RWPE1 (cell line): ENCODE results near the gene ACOT6.

Experiments
- CTCF ChIA-PET: fragments of 350-600 bp; sonication (Branson Sonifier 250); formaldehyde crosslinking; extraction: SDS; loops from one replicate; lab custom pipeline; 2021; lab: Yijun Ruan, JAX
- POLR2A ChIA-PET: fragments of 400-600 bp; formaldehyde crosslinking; extraction: SDS; loops from one replicate; lab custom pipeline; 2020; ENCODE audit warnings: antibody characterized with exemption; ENCODE audit not compliant: low non-redundant PET; lab: Yijun Ruan, JAX
- DNase-seq: peaks from one replicate; pipeline ENCODE4 v3.0.0; 2012; ENCODE audit warnings: low spot score
- H3K27ac ChIP-seq: fragments of 450-650 bp; 2 replicates; pipeline ENCODE4 v1.5.1; 2017
- TF ChIP-seq, protein P1 (sequence below): fragments of 450-650 bp; conservative IDR thresholded peaks from 2 replicates; pipeline ENCODE4 v1.5.1; 2017; ENCODE audit warnings: low read depth, mild to moderate bottlenecking

ACOT6 gene

DNA sequence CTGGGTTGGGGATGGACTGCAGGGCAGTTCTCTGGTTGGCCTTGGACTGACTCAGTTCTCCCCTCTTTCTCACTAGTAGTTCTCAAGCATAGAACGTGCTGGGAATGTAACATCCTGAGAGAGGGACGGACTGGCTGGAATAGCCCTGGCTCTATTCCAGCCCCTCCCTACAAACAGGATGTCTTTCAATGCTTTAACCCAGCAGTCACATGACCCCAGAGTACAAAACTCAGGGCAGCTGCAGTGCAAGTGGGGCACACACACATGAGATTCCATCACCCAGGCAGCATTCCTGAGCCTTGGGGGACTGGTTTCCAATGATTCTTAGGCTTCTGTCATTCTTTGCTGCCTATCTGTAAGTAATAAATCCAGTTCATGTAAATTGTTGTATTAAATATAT is 1.6 kb upstream of the ACOT6 start:
- no peak overlapping the region for H3K27ac ChIP-seq
- ChIA-PET CTCF (no interaction called here), POLR2A (no interaction called here)
- TF ChIP-seq, protein P1, sequence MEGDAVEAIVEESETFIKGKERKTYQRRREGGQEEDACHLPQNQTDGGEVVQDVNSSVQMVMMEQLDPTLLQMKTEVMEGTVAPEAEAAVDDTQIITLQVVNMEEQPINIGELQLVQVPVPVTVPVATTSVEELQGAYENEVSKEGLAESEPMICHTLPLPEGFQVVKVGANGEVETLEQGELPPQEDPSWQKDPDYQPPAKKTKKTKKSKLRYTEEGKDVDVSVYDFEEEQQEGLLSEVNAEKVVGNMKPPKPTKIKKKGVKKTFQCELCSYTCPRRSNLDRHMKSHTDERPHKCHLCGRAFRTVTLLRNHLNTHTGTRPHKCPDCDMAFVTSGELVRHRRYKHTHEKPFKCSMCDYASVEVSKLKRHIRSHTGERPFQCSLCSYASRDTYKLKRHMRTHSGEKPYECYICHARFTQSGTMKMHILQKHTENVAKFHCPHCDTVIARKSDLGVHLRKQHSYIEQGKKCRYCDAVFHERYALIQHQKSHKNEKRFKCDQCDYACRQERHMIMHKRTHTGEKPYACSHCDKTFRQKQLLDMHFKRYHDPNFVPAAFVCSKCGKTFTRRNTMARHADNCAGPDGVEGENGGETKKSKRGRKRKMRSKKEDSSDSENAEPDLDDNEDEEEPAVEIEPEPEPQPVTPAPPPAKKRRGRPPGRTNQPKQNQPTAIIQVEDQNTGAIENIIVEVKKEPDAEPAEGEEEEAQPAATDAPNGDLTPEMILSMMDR, result no peak
- DNase-seq, result no peak

DNA sequence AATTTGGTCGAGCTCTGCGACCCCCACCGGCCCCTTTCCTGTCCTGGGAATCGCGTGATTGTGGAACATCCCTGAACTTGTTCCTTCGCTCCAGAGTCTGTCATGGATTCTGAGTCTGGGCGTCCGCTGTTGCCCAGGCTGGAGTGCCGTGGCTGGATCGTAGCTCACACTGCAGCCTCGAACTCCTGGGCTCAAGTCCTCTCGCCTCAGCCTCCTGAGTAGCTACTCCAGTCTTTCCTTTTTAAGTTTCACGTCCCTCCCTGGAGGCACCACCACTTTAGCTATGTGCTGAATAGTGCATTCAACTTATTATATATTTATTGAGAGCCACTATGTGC is 698 bp downstream of the ACOT6 start:
- ChIA-PET POLR2A (interaction anchor here (1.1 kb wide), 1 partner anchor 44 kb away, joined by 3 read pairs; the partner anchor contains the start of gene ACOT2), CTCF (no interaction called here)
- TF ChIP-seq, protein P1, result no peak
- no peak for DNase-seq
- peak overlapping the region; percentile 78 for H3K27ac ChIP-seq

DNA sequence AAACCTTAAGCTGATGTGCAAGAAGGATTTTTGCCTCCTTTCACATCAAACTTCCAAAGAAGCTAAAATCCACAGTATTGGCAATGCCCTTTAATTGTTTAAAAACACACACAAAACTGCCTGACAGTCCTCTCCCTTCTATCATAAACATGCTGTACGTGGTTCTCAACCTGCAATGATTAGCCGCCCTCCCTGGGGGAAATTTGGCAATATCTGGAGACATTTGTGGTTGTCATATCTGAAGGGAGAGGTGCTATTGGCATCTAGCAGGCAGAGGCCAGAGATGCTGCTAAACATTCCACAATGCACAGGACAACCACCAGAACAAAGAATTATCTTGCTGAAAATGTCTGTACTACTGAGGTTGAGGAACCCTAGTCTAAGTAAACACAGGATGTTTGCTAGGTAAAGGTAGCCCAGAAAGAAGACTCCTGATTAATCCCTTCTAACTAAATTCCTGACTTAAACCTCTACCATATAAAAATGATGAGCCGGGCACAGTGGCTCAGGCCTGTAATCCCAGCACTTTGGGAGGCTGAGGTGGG is 1.2 kb downstream of the ACOT6 start:
- ChIA-PET POLR2A (interaction anchor here (1.1 kb wide), 1 partner anchor 44 kb away, joined by 3 read pairs; the partner anchor contains the start of gene ACOT2), CTCF (no interaction called here)
- no peak overlapping the region for H3K27ac ChIP-seq
- TF ChIP-seq, protein P1, result no peak
- no peak for DNase-seq

DNA sequence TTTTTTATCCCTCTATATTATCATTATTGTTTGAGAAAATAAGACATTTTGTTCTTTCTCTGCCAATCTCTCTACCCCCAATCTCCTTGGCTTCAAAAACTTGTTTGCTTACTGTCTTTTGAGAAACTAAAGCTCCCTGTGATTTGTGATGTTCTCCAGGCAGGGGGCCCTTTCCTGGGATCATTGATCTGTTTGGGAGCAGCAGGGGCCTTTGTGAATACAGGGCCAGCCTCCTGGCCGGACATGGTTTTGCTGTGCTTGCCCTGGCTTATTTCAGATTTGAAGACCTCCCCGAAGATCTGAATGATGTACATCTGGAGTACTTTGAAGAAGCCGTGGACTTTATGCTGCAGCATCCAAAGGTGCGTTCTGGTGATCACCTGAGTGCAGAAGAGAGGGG is 4.5 kb downstream of the ACOT6 start:
- no peak for DNase-seq
- TF ChIP-seq, protein P1, result no peak
- POLR2A ChIA-PET, result no interaction called here
- H3K27ac ChIP-seq, result no peak overlapping the region
- CTCF ChIA-PET, result no interaction called here

DNA sequence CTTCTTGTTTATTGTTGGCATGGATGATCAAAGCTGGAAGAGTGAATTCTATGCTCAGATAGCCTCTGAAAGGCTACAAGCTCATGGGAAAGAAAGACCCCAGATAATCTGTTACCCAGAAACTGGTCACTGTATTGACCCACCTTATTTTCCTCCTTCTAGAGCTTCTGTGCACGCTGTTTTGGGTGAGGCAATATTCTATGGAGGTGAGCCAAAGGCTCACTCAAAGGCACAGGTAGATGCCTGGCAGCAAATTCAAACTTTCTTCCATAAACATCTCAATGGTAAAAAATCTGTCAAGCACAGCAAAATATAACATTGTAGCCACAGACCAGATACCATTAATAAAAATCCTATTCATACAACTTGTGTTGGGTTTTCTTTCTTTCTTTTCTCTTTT is 7.2 kb downstream of the ACOT6 start:
- ChIA-PET CTCF (interaction anchor here (2.1 kb wide), 1 partner anchor 14 kb away, joined by 4 read pairs; no protein-coding TSS in a partner anchor), POLR2A (no interaction called here)
- no peak overlapping the region for H3K27ac ChIP-seq
- no peak for DNase-seq
- TF ChIP-seq, protein P1, result no peak

DNA sequence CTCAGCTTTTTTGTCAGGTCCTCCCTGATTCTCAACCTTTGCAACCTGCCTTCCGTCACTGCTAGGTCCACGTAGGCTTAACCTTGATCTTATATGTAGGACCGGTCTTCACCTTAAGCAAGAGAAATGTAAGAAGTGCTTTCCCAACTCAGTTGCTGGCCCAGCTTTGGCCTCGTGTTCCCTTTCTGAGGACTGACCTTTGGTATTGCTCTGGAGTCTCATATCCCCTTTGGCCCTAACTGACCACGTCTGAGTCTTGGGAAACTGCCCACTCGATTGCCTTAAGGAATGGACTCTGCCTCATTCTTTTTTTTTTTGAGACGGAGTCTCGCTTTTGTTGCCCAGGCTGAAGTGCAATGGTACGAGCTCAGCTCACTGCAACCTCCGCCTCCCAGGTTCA is 8.0 kb downstream of the ACOT6 start:
- ChIA-PET POLR2A (no interaction called here), CTCF (interaction anchor here (2.1 kb wide), 1 partner anchor 13 kb away, joined by 4 read pairs; no protein-coding TSS in a partner anchor)
- DNase-seq, result no peak
- TF ChIP-seq, protein P1, result no peak
- H3K27ac ChIP-seq, result no peak overlapping the region
